Loucy (cell line): Measurements from ENCODE around the gene SEC31B.

ENCODE experiments used
- H2AFZ ChIP-seq: fragments of 200-600 bp; sonication (generic); 2 replicates; pipeline ENCODE4 v1.6.0; 2016; ENCODE audit warnings: antibody characterized with exemption, mild to moderate bottlenecking, low read length, moderate library complexity
- H3F3A ChIP-seq: fragments of 200-600 bp; 2 replicates; pipeline ENCODE4 v1.6.0; 2016; ENCODE audit warnings: antibody characterized with exemption, low read depth, mild to moderate bottlenecking
- H3K27me3 ChIP-seq: fragments of 200-600 bp; sonication (generic); 2 replicates; pipeline ENCODE4 v1.6.1; 2014; ENCODE audit warnings: low read length, mild to moderate bottlenecking; ENCODE audit not compliant: insufficient read depth, poor library complexity, severe bottlenecking
- H3K36me3 ChIP-seq: fragments of 200-600 bp; sonication (generic); 2 replicates; pipeline ENCODE4 v1.6.1; 2016; ENCODE audit warnings: low read length; ENCODE audit not compliant: insufficient read depth
- H3K4me1 ChIP-seq: fragments of 200-600 bp; sonication (generic); 2 replicates; pipeline ENCODE4 v1.5.1; 2014; ENCODE audit warnings: low read length, mild to moderate bottlenecking; ENCODE audit not compliant: insufficient read depth, poor library complexity, severe bottlenecking
- H3K4me2 ChIP-seq: fragments of 200-600 bp; sonication (generic); 2 replicates; pipeline ENCODE4 v1.6.0; 2014; ENCODE audit warnings: antibody characterized with exemption, low read length, low read depth, mild to moderate bottlenecking; ENCODE audit not compliant: poor library complexity, severe bottlenecking
- H3K4me3 ChIP-seq: fragments of 200-600 bp; sonication (generic); 2 replicates; pipeline ENCODE4 v1.5.1; 2014; ENCODE audit warnings: low read length, mild to moderate bottlenecking, mixed read lengths; ENCODE audit not compliant: poor library complexity, severe bottlenecking
- H3K79me2 ChIP-seq: fragments of 200-600 bp; sonication (generic); 2 replicates; pipeline ENCODE4 v1.6.1; 2014; ENCODE audit warnings: low read length; ENCODE audit not compliant: insufficient read depth
- H3K9ac ChIP-seq: fragments of 200-600 bp; sonication (generic); 2 replicates; pipeline ENCODE4 v1.6.0; 2014; ENCODE audit warnings: mild to moderate bottlenecking, low read depth, low read length, moderate library complexity; ENCODE audit not compliant: poor library complexity, severe bottlenecking
- H3K9me2 ChIP-seq: fragments of 200-600 bp; sonication (generic); replicated peaks from 2 replicates; pipeline ENCODE4 v1.6.1; 2016; ENCODE audit warnings: low read depth, low read length, mixed read lengths
- H3K9me3 ChIP-seq: fragments of 200-600 bp; sonication (generic); 2 replicates; pipeline ENCODE4 v1.6.1; 2014; ENCODE audit warnings: mild to moderate bottlenecking, antibody characterized with exemption, low read length, low read depth; ENCODE audit not compliant: insufficient read depth
- H4K20me1 ChIP-seq: fragments of 200-600 bp; sonication (generic); 2 replicates; pipeline ENCODE4 v1.6.0; 2014; ENCODE audit warnings: antibody characterized with exemption, low read length, mild to moderate bottlenecking; ENCODE audit not compliant: insufficient read depth, poor library complexity, severe bottlenecking
- CTCF ChIP-seq: fragments of 200-600 bp; sonication (generic); conservative IDR thresholded peaks from 2 replicates; pipeline ENCODE4 v1.5.1; 2014; ENCODE audit warnings: mild to moderate bottlenecking, antibody characterized with exemption, low read length
- EZH2phosphoT487 ChIP-seq: fragments of 200-600 bp; IDR thresholded peaks from 2 replicates; pipeline ENCODE4 v1.6.1; 2018; ENCODE audit warnings: antibody characterized with exemption, mild to moderate bottlenecking, moderate library complexity, borderline replicate concordance

The SEC31B gene

GRCh38 chr10:100504096-100504495 is 15.6 kb downstream of the SEC31B start:
- no peak overlapping the region for H2AFZ ChIP-seq
- no peak overlapping the region for H3K9ac ChIP-seq
- H3K79me2 ChIP-seq: peaks cover 33% of the 10 kb centered on the region; the same call in 1 of the 2 replicates
- no peaks in the 10 kb centered on the region for H3K9me2 ChIP-seq
- no peaks in the 10 kb centered on the region for H3F3A ChIP-seq
- peak overlapping the region; percentile 67 for H3K4me3 ChIP-seq
- peaks cover 58% of the 10 kb centered on the region for H3K4me1 ChIP-seq
- H3K9me3 ChIP-seq: no peaks in the 10 kb centered on the region
- no peaks in the 10 kb centered on the region for H4K20me1 ChIP-seq
- H3K36me3 ChIP-seq: peaks cover 28% of the 10 kb centered on the region; the same call in 1 of the 2 replicates
- TF ChIP-seq EZH2phosphoT487 (no peak), CTCF (no peak)
- no peak overlapping the region for H3K4me2 ChIP-seq
- H3K27me3 ChIP-seq: no peaks in the 10 kb centered on the region

GRCh38 chr10:100502926-100503494 is 16.7 kb downstream of the SEC31B start:
- Histone ChIP-seq H3K36me3 (peaks cover 28% of the 10 kb centered on the region; the same call in 1 of the 2 replicates), H3K9me3 (no peaks in the 10 kb centered on the region), H3K4me2 (no peak overlapping the region), H3K9me2 (no peaks in the 10 kb centered on the region), H3K4me3 (no peak overlapping the region), H3K9ac (no peak overlapping the region), H3K27me3 (no peaks in the 10 kb centered on the region), H3K4me1 (peaks cover 59% of the 10 kb centered on the region), H2AFZ (no peak overlapping the region), H3K79me2 (peaks cover 28% of the 10 kb centered on the region; the same call in 1 of the 2 replicates), H4K20me1 (no peaks in the 10 kb centered on the region), H3F3A (no peaks in the 10 kb centered on the region)
- TF ChIP-seq EZH2phosphoT487 (no peak), CTCF (no peak)

GRCh38 chr10:100501423-100501822 is 18.2 kb downstream of the SEC31B start:
- no peaks in the 10 kb centered on the region for H3F3A ChIP-seq
- H4K20me1 ChIP-seq: no peaks in the 10 kb centered on the region
- no peaks in the 10 kb centered on the region for H3K27me3 ChIP-seq
- no peaks in the 10 kb centered on the region for H3K9me3 ChIP-seq
- H3K36me3 ChIP-seq: peaks cover 43% of the 10 kb centered on the region; the same call in 1 of the 2 replicates
- TF ChIP-seq EZH2phosphoT487 (no peak), CTCF (no peak)
- peaks cover 12% of the 10 kb centered on the region; the same call in 1 of the 2 replicates for H3K79me2 ChIP-seq
- H3K4me1 ChIP-seq: peaks cover 46% of the 10 kb centered on the region
- H3K4me3 ChIP-seq: no peak overlapping the region
- no peak overlapping the region for H2AFZ ChIP-seq
- H3K9me2 ChIP-seq: no peaks in the 10 kb centered on the region
- H3K4me2 ChIP-seq: no peak overlapping the region
- no peak overlapping the region for H3K9ac ChIP-seq
